Skeletal muscle tissue (tissue), 4 donors: ENCODE data around the gene ITIH4. TPM values are rescaled to one million over a fixed set of nuclear protein-coding genes. Genes with fewer than 3 reads are reported as not detected.

ENCODE experiments used
- H3K27ac ChIP-seq: one replicate; pipeline ENCODE4 v1.7.0; 2013; ENCODE audit warnings: mild to moderate bottlenecking, low read depth, low read length, inconsistent platforms
- H3K27me3 ChIP-seq, 3 donors: one replicate each; pipeline ENCODE4 v1.7.0; 2013; ENCODE audit warnings: low read length in 3 of 3; ENCODE audit not compliant: control insufficient read depth in 3 of 3, insufficient read depth in 3 of 3
- H3K36me3 ChIP-seq, 3 donors: one replicate each; pipeline ENCODE4 v1.7.0; 2013; ENCODE audit warnings: low read length in 3 of 3; ENCODE audit not compliant: control insufficient read depth in 3 of 3, insufficient read depth in 3 of 3
- H3K4me1 ChIP-seq, 3 donors: one replicate each; pipeline ENCODE4 v1.7.0; 2013; ENCODE audit warnings: low read length in 3 of 3, mild to moderate bottlenecking in 3 of 3; ENCODE audit not compliant: control insufficient read depth in 3 of 3, insufficient read depth in 3 of 3
- H3K4me3 ChIP-seq, 3 donors: one replicate each; pipeline ENCODE4 v1.7.0; 2013; ENCODE audit warnings: low read length in 3 of 3
- H3K9ac ChIP-seq, 3 donors: one replicate each; pipeline ENCODE4 v1.7.0; 2013; ENCODE audit warnings: low read length in 3 of 3, mild to moderate bottlenecking in 3 of 3, moderate library complexity in 2 of 3, low read depth in 1 of 3
- H3K9me3 ChIP-seq, 3 donors: one replicate each; pipeline ENCODE4 v1.7.0; 2013; ENCODE audit warnings: low read length in 3 of 3; ENCODE audit not compliant: control insufficient read depth in 3 of 3
- total RNA-seq: library from RNA; depleted of rRNA; stranded (reverse); fragments of >200 nt; gene quantifications from one replicate; pipeline ENCODE4 v1.2.3, GENCODE V29; 2014
- donor health status: Osteomylitis.

The ITIH4 gene
- total RNA-seq, result 4.2 TPM

DNA sequence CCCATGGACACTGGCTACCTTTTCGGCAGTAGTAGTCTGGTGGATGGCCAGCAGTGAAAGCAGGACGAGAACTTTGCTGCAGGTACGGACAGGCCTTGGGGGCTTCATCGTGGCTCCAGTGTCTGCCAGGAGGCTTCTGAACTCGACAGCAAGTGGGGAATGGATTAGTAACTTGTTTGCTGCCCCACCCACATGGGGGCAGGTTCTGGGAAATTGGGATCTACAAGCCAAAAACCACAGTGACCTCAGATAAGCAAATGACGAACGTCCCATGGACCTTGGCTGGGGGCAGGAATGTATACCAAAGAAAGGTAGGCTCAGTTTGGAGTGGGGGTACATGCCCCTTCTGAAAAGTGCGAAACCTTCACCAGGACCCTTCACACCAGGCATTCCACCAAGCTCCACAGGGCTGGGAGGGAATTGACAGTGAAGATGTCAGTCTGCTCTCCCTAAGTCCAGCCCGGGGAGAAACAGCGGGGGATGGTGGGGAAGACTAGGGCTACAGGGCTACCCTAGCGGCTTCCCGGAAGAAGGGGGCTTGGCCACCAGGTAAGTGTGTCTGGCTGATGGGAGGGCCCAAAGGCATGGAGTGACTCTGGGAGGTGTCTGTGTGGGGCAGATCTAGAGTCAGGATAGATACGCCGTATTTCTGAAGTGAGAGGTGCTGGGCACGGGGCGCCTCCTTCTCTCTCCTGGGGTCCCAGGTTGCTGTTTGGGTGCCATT lies at the start of gene ITIH4:
Gene ITIH4 (minus strand): TSS at position 138 of the 724 bp plus-strand sequence. CDS start 30 bp downstream, at position 108.
- peak within 1 kb of the TSS; percentile 95 for H3K27ac ChIP-seq
- peak within 1 kb of the TSS; percentile 70 to 99 (median 74) for H3K9ac ChIP-seq
- peaks cover 52 to 61% (median 61%) of the 10 kb centered on the region in 3 donors for H3K36me3 ChIP-seq
- peaks cover 40 to 65% (median 40%) of the 10 kb centered on the region in 3 donors for H3K4me1 ChIP-seq
- H3K9me3 ChIP-seq, result no peaks in the 10 kb centered on the region
- no peaks in the 10 kb centered on the region for H3K27me3 ChIP-seq
- peak within 1 kb of the TSS; percentile 38 to 96 (median 52) for H3K4me3 ChIP-seq

DNA sequence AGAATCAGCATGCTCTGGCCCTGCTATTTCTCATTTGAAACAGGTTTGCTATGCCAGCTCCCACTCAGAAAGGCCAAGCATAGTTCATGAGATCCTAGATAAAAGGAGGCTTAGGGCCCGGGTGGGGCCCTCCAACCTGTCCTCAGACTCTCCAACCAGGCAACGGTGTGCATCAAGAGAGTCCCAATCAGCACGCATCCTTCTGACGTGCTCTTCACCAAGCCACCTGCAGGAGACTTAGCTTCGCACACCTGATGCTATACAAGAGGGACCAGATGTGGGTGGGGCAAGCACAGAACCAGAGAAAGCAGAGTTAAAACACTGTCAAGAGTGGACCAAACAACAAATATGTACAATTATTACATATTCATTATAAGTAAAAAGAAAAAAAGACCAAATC lies 49.6 kb upstream of the ITIH4 start:
- H3K9ac ChIP-seq, result no peak overlapping the region
- no peaks in the 10 kb centered on the region for H3K27me3 ChIP-seq
- H3K27ac ChIP-seq, result no peak overlapping the region
- no peak overlapping the region for H3K4me3 ChIP-seq
- no peaks in the 10 kb centered on the region for H3K9me3 ChIP-seq
- H3K4me1 ChIP-seq, result peaks cover 0 to 23% (median 10%) of the 10 kb centered on the region in 3 donors
- peaks cover 0 to 8% (median 5%) of the 10 kb centered on the region in 3 donors for H3K36me3 ChIP-seq

DNA sequence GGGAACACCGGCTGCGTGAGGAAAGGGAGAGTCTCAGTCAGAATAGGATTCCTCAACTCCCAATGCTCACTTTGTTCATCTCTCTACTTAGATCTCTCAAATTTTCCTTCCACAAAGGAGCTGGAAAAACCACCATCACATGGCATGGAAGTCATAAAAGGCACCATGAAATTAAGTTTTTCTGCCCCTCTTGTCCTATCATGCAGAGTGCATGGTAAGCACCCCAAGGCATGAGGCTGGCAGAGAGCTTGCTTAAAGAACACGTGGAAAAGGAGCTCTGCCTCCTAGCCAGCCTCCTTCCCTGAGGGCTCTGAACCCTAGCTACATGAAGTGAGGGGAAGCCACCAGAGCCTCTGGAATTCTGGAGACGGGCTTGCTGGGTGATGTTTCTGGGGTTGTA lies 49.1 kb upstream of the ITIH4 start:
- no peak overlapping the region for H3K27ac ChIP-seq
- H3K36me3 ChIP-seq, result peaks cover 0 to 8% (median 4%) of the 10 kb centered on the region in 3 donors
- no peaks in the 10 kb centered on the region for H3K27me3 ChIP-seq
- H3K9ac ChIP-seq, result no peak overlapping the region
- peaks cover 0 to 23% (median 10%) of the 10 kb centered on the region in 3 donors for H3K4me1 ChIP-seq
- no peak overlapping the region for H3K4me3 ChIP-seq
- H3K9me3 ChIP-seq, result no peaks in the 10 kb centered on the region

- H3K36me3 ChIP-seq, result peaks cover 0 to 8% (median 2%) of the 10 kb centered on the region in 3 donors
- H3K4me3 ChIP-seq, result no peak overlapping the region
- H3K27ac ChIP-seq, result no peak overlapping the region
- no peak overlapping the region for H3K9ac ChIP-seq
- H3K9me3 ChIP-seq, result no peaks in the 10 kb centered on the region
- H3K27me3 ChIP-seq, result no peaks in the 10 kb centered on the region
- peaks cover 0 to 23% (median 10%) of the 10 kb centered on the region in 3 donors for H3K4me1 ChIP-seq
These were observed 48.6 kb upstream of the ITIH4 start for GRCh38 chr3:52879090-52879489.

- Histone ChIP-seq H3K4me1 (peaks cover 0 to 16% (median 11%) of the 10 kb centered on the region in 3 donors), H3K27ac (no peak overlapping the region), H3K4me3 (no peak overlapping the region), H3K36me3 (peaks cover 0 to 7% (median 2%) of the 10 kb centered on the region in 3 donors), H3K9ac (no peak overlapping the region), H3K27me3 (no peaks in the 10 kb centered on the region), H3K9me3 (no peaks in the 10 kb centered on the region)
These were observed 46.6 kb upstream of the ITIH4 start for GRCh38 chr3:52877085-52877484.

DNA sequence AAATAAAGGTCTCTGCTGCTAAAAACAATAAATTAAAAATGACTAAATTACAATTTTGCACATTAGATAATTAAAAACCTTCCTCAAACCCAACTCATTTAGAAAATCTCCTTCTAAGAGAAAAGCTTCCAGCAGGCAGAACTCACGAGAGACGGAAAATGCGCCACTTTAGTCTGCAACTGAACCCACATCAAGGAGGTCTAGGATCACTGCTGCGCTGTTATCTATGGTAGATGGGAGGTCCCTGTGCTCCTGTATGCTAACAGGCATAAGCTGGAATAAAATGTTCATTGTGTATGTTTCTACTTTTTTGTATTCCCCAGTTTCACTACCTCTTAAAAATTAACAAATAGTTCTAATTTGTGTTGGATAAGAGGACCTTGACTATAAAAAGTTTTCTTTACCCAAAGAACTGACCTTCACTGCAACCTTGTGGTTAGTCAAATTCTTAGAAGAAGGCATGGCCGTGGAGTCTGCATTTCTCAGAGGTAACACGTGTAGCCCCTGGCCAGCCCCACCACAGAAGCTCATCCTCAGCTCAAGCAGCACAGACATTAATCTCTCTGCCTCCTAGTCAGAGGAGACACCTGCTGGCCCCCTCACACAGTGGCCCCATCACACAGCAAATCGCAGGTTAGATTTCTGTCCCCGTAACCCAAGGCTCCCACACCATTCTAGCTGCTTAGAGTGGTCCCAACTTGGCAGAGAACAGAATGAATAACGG lies 44.6 kb upstream of the ITIH4 start:
- Histone ChIP-seq H3K9ac (peak overlapping the region in 1 of 3 donors; percentile 45), H3K27ac (no peak overlapping the region), H3K36me3 (peaks cover 0 to 8% (median 2%) of the 10 kb centered on the region in 3 donors), H3K9me3 (no peaks in the 10 kb centered on the region), H3K27me3 (no peaks in the 10 kb centered on the region), H3K4me1 (peaks cover 0 to 12% (median 11%) of the 10 kb centered on the region in 3 donors), H3K4me3 (no peak overlapping the region)

DNA sequence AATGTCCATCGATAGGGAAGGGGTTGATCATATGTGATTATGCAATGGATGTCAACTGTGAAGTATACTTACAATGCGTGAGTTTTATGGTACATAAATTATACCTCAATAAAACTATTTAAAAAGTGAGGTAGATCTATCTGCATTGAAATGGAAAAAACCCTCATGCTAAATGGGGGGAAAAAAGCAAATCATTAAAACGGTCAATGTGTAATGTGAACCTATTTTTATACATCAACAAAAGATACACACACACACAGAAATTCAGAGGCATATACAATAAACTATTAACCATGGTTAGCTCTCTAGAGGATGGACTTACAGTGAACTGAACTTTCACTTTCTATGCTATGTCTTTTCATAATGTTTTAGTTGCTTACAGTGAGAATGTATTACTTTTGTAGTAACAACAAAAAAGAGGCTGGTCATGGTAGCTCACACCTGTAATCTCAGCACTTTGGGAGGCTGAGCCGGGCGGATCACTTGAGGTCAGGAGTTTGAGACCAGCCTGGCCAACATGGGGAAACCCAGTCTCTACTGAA lies 43.8 kb upstream of the ITIH4 start:
- Histone ChIP-seq H3K4me1 (peaks cover 0 to 12% (median 11%) of the 10 kb centered on the region in 3 donors), H3K4me3 (no peak overlapping the region), H3K9ac (no peak overlapping the region), H3K9me3 (no peaks in the 10 kb centered on the region), H3K27ac (no peak overlapping the region), H3K36me3 (peaks cover 0 to 8% (median 2%) of the 10 kb centered on the region in 3 donors), H3K27me3 (no peaks in the 10 kb centered on the region)

GRCh38 chr3:52873433-52874159 lies 43.1 kb upstream of the ITIH4 start:
- Histone ChIP-seq H3K4me3 (no peak overlapping the region), H3K9me3 (no peaks in the 10 kb centered on the region), H3K4me1 (peaks cover 0 to 12% (median 11%) of the 10 kb centered on the region in 3 donors), H3K27me3 (no peaks in the 10 kb centered on the region), H3K36me3 (peaks cover 0 to 3% (median 0%) of the 10 kb centered on the region in 3 donors), H3K27ac (no peak overlapping the region), H3K9ac (no peak overlapping the region)

DNA sequence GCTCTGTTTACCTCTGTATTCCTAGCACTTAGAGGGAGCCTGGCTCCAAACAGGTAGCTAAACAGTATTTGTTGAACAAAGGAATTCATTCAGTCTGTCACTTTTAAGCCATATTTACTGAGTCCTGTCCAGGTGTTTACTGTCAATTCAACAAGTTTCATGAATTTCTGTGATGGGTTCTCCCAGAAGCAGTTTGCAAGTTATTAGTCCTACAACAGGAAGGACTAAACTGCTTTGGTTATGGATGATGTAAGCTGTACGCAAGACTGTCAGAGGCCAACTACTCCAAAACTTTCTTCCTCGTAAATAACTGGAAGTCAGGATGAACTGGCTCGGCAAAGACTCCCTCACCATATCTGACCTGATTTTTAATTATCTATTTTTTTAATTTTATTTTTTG lies 41.8 kb upstream of the ITIH4 start:
- Histone ChIP-seq H3K27me3 (no peaks in the 10 kb centered on the region), H3K36me3 (peaks cover 0 to 3% (median 2%) of the 10 kb centered on the region in 3 donors), H3K9me3 (no peaks in the 10 kb centered on the region), H3K27ac (no peak overlapping the region), H3K9ac (no peak overlapping the region), H3K4me3 (no peak overlapping the region), H3K4me1 (peaks cover 0 to 14% (median 11%) of the 10 kb centered on the region in 3 donors)
